ENCODE results near the gene FYTTD1.

Gene FYTTD1

GRCh38 chr3:197761784-197762183, 12.1 kb downstream of the FYTTD1 start:
- in situ Hi-C loops (cut with HindIII; ENCODE audit: low pct_ligation_motif_present, low sequenced_read_pairs): no loop called here
- Histone ChIP-seq H3K27me3 (replicated peaks) (no peaks in the 10 kb centered on the region), H3K36me3 (replicated peaks) (peaks cover 21% of the 10 kb centered on the region), H3K4me3 (ENCODE audit: low read depth, low read length) (no peak overlapping the region), H3K27ac (no peak overlapping the region)
- TF ChIP-seq, protein P1, sequence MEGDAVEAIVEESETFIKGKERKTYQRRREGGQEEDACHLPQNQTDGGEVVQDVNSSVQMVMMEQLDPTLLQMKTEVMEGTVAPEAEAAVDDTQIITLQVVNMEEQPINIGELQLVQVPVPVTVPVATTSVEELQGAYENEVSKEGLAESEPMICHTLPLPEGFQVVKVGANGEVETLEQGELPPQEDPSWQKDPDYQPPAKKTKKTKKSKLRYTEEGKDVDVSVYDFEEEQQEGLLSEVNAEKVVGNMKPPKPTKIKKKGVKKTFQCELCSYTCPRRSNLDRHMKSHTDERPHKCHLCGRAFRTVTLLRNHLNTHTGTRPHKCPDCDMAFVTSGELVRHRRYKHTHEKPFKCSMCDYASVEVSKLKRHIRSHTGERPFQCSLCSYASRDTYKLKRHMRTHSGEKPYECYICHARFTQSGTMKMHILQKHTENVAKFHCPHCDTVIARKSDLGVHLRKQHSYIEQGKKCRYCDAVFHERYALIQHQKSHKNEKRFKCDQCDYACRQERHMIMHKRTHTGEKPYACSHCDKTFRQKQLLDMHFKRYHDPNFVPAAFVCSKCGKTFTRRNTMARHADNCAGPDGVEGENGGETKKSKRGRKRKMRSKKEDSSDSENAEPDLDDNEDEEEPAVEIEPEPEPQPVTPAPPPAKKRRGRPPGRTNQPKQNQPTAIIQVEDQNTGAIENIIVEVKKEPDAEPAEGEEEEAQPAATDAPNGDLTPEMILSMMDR (IDR thresholded peaks at IDR 0.05; ENCODE audit: low read depth, low read length, missing control alignments): no peak
- DNase-seq: no peak

- H3K4me3 ChIP-seq (ENCODE audit: low read depth, low read length): no peak overlapping the region
- H3K27me3 ChIP-seq (replicated peaks): no peaks in the 10 kb centered on the region
- in situ Hi-C loops (cut with HindIII; ENCODE audit: low pct_ligation_motif_present, low sequenced_read_pairs): no loop called here
- no peak overlapping the region for H3K27ac ChIP-seq
- no peak for DNase-seq
- TF ChIP-seq, protein P1 (IDR thresholded peaks at IDR 0.05; ENCODE audit: low read depth, low read length, missing control alignments): no peak
- peaks cover 46% of the 10 kb centered on the region for H3K36me3 ChIP-seq (replicated peaks)
These were observed 25.6 kb downstream of the FYTTD1 start for GRCh38 chr3:197775317-197775716.

- H3K27ac ChIP-seq: no peak overlapping the region
- H3K27me3 ChIP-seq (replicated peaks): no peaks in the 10 kb centered on the region
- in situ Hi-C loops (cut with HindIII; ENCODE audit: low pct_ligation_motif_present, low sequenced_read_pairs): no loop called here
- no peak for DNase-seq
- no peak overlapping the region for H3K4me3 ChIP-seq (ENCODE audit: low read depth, low read length)
- H3K36me3 ChIP-seq (replicated peaks): peaks cover 40% of the 10 kb centered on the region
- TF ChIP-seq, protein P1 (IDR thresholded peaks at IDR 0.05; ENCODE audit: low read depth, low read length, missing control alignments): no peak
These were observed 32.5 kb downstream of the FYTTD1 start for GRCh38 chr3:197782230-197782629.

- TF ChIP-seq, protein P1 (IDR thresholded peaks at IDR 0.05; ENCODE audit: low read depth, low read length, missing control alignments): no peak
- no peak overlapping the region for H3K27ac ChIP-seq
- no peaks in the 10 kb centered on the region for H3K27me3 ChIP-seq (replicated peaks)
- H3K36me3 ChIP-seq (replicated peaks): peaks cover 25% of the 10 kb centered on the region
- H3K4me3 ChIP-seq (ENCODE audit: low read depth, low read length): no peak overlapping the region
- in situ Hi-C loops (cut with HindIII; ENCODE audit: low pct_ligation_motif_present, low sequenced_read_pairs): no loop called here
- no peak for DNase-seq
These were observed 34.4 kb downstream of the FYTTD1 start for GRCh38 chr3:197784019-197784585.

- Histone ChIP-seq H3K4me3 (ENCODE audit: low read depth, low read length) (no peak overlapping the region), H3K27ac (no peak overlapping the region), H3K27me3 (replicated peaks) (no peaks in the 10 kb centered on the region), H3K36me3 (replicated peaks) (peaks cover 15% of the 10 kb centered on the region)
- in situ Hi-C loops (cut with HindIII; ENCODE audit: low pct_ligation_motif_present, low sequenced_read_pairs): no loop called here
- no peak for DNase-seq
- TF ChIP-seq, protein P1 (IDR thresholded peaks at IDR 0.05; ENCODE audit: low read depth, low read length, missing control alignments): no peak
These were observed 37.7 kb downstream of the FYTTD1 start for GRCh38 chr3:197787412-197787811.

GRCh38 chr3:197789309-197789708, 39.6 kb downstream of the FYTTD1 start:
- DNase-seq: no peak
- TF ChIP-seq, protein P1 (IDR thresholded peaks at IDR 0.05; ENCODE audit: low read depth, low read length, missing control alignments): no peak
- Histone ChIP-seq H3K4me3 (ENCODE audit: low read depth, low read length) (no peak overlapping the region), H3K27ac (no peak overlapping the region), H3K36me3 (replicated peaks) (peaks cover 9% of the 10 kb centered on the region), H3K27me3 (replicated peaks) (no peaks in the 10 kb centered on the region)
- in situ Hi-C loops (cut with HindIII; ENCODE audit: low pct_ligation_motif_present, low sequenced_read_pairs): no loop called here

All from brain microvascular endothelial cell (primary cell).